Cortex of kidney (tissue), 1 donor: ENCODE results near the gene GPC2.
"Not testable (repeated sequence)": the region's sequence is repeated elsewhere in the genome, so short reads cannot be mapped to it uniquely, and the experiment has no call there.

Experiments
- DNase-seq: peaks from one replicate; lab custom pipeline; 2025; lab: John Stamatoyannopoulos, UW

Gene GPC2

DNA sequence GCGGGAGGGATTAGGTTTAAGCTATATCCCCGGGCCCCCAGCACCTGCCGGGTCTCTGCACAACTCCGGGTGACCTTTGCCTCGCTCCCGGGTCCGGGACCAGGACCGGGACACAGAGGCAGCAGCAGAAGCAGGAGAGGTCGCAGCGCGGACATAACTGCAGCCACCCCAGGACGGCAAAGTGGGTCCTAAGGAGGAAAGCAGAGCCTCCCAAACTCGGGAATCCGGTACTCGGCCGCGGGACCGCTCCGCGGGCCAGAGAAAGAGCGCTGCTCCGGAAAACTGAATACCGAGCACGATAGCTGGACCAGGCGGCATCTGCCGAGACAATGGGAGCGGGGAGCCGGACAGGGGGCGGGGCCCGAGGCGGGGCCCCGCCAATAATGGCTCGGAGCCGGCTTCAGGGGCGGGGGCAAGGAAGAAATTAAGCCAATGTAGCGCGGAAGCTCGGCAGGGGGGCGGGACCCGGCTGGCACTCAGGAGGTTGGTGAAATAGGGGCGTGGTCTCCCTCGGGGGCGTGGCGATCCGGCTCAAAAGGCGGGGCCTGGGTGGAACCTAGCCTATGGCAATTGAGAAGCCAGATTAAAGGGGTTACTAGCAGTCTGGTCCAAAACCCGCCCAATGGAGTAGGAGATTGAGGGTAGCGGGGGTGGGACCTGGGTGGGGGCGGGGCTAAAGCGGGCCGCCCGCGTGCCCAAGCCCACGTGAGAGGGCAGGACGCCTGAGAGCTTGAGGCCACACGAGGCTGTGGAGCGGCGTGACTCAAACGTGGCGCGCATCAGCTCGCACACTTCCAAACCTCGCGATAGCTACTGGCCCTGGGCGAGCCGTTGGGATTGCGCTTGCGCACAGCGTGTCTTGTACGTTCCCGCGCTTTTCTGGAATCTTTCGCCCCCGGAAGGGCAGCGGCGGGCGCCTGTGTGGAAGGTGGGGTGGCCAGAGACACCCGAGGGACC, at the start of gene GPC2, which contains the start of gene STAG3:
Gene GPC2, minus strand, starts transcription at position 337 of the 957 bp plus-strand sequence. Its CDS starts 182 bp downstream, at position 155.
Gene STAG3, plus strand, starts transcription at position 874 of the 957 bp plus-strand sequence. CDS start 2,639 bp downstream, outside the sequence.
- DNase-seq: no peak

GRCh38 chr7:100224891-100225290, 47.7 kb upstream of the GPC2 start:
- not testable (repeated sequence) for DNase-seq

DNA sequence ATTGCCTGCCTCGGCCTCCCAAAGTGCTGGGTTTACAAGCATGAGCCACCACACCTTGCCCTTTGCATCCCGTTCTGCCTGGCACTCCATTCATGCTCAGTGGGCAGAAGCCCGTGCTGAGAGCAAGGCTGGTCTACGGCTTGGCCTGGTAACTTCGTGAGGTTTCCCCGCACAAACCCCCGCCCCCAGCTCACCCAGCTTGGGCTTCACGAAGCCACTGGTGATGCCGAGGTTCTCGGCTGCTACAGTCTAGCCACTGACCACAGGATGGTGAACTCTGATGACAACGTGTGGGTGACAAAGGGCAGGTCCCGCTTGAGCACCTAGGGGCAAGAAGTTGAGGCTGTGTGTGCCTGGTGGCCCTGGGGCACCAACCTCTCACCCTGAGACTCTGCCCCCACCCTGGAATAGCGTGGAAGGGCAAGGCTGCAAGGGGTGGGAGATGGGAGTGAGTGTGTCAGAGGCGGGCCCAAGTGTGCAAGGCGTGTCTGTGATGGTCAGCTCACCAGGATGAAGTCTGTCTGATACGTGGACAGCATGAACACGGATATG, 46.3 kb upstream of the GPC2 start:
- not testable (repeated sequence) for DNase-seq

DNA sequence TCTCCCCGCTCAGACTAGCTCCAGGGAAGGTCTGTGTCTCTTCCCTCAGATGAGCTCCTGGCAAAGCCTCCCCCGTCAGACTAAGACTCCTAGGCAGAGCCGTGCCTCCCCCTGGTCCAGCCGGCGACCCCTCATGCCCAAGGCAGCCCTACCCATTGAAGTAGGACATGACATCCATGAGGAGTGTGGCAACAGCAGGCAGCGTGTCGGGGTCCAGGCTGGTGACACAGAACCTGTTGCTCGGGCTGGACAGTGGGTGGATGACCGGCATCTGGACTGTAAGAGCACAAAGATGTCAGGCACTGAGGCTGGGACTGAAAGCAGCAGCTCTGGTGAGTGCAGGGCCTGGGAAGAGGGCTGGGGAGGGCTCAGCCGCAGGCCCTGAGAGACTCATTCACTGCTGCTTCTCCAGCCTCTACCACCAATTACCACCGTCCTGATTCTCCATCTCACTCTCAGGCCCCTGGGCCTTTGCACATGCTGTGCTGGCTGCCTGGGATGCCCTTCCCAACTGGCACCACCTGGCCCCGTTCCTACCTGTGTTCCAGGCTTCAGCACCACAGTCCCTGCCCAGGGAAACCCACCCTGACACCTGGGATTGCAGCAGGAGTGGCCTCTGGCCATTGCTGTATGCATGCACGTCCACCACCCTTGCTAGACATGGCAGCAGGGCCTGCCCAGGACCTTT, 45.4 kb upstream of the GPC2 start:
- no peak for DNase-seq

GRCh38 chr7:100221767-100222444, 44.7 kb upstream of the GPC2 start:
- DNase-seq: no peak

DNA sequence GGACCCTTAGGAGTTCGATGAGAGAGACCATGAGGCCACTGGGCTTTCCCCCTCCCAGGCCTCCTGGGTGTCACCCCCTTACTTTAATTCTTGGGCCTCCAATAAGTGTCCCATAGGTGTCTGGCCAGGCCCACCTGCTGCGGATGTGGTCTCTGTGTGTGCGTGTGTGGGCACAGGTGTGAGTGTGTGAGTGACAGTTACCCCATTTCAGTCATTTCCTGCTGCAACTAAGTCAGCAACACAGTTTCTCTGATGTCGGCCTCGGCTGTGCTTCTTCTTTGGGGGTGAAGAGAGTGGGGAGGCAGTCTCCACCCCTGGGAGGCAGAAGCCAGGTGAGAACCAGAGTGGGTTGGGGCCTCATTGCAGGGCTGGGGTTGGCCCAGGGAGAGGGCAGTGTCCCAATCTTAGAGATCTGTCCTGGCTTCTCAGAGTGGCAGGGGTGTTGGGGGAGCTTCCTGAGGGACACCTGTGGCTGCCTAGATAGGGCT, 44.1 kb upstream of the GPC2 start:
- DNase-seq: no peak

GRCh38 chr7:100220586-100221230, 43.5 kb upstream of the GPC2 start:
- DNase-seq: no peak

GRCh38 chr7:100219801-100220585, 42.8 kb upstream of the GPC2 start, which contains the start of gene PVRIG:
TSS of gene PVRIG (plus strand) at chr7:100219949. CDS start at chr7:100219971, 22 bp downstream.
- DNase-seq: not testable (repeated sequence)

DNA sequence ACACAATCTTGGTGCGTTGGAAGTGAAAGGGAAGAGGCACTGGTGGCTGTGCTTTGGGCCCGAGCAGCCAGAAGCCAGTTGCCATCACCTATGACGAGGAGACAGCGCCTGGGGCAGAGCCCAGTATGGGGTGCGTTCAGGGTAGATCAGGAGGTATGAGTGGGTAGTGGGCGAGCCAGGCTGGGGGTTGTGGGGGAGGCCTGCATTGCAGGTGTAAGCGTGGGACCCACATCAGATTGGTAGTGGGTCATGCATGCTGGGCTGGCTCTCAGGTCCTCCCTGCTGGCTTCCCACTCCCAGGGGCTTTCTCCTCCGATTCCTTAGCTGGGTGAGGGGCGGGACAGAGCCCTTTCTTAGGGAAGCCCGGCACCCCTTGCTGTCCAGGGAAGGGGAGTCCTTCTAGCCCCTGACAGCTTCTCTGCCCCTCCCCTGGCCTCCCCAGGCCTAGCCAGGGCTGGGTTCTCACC, 42.1 kb upstream of the GPC2 start:
- DNase-seq: no peak

GRCh38 chr7:100217934-100218333, 40.8 kb upstream of the GPC2 start:
- not testable (repeated sequence) for DNase-seq

DNA sequence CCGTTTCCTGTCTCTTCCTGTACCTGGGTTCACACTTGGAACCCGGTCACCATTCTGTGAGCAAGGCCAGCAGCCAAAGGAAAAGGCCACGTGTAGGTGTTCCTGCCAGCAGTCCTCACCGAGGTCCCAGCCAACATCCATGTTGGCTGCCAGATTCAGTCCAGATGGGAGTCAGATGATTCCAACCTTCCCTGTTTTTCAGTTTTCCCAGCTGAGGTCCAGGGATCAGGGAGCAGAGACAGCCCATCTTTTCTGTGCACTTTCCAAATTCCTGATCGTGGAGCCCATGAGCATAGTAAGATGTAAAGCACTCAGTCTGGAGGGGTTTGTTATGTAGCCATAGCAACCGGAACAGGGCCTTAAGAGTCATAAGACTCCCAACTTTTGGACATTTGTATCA, 38.7 kb upstream of the GPC2 start:
- DNase-seq: no peak

GRCh38 chr7:100214356-100214755, 37.2 kb upstream of the GPC2 start:
- not testable (repeated sequence) for DNase-seq

DNA sequence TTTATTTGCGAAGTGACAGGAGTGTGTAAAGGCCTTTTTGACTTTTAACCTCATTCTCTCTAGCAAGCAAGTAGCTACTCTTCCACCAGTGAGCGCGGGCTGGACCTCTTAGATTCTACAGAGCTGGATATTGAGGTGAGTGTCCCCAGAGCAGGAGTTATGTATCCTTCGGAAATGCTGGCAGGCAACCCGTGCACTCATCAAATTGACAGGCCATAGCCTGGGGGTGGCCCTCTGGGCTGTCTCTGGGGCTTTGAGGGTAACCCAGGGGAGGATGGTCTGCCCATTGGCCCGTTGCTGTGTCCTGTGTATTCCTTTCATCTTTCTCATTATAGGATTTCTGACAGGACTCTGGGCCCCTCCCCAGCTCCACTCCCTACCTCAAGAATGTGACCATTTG, 36.5 kb upstream of the GPC2 start:
- DNase-seq: no peak

- DNase-seq: no peak
Measured at GRCh38 chr7:100212631-100213286, 35.6 kb upstream of the GPC2 start.

- no peak for DNase-seq
Measured at GRCh38 chr7:100211342-100211780, 34.2 kb upstream of the GPC2 start.

DNA sequence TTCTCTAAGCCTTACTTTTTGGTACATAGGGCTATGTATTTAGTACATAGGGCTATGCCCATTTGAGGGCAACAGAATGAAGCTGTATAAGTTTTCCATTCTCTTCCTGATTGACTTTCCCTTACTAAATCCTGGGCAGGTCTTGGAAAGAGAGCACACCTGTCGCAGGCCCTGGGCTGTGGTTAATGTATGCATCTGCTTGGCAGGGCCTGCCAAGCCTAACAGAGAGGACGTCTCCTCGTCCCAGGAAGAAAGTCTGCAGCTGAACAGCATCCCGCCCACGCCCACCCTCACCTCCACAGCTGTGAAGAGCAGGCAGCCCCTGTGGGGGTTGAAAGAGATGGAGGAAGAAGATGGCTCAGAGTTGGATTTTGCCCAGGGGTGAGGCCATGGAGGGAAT, 33.6 kb upstream of the GPC2 start:
- DNase-seq: no peak

DNA sequence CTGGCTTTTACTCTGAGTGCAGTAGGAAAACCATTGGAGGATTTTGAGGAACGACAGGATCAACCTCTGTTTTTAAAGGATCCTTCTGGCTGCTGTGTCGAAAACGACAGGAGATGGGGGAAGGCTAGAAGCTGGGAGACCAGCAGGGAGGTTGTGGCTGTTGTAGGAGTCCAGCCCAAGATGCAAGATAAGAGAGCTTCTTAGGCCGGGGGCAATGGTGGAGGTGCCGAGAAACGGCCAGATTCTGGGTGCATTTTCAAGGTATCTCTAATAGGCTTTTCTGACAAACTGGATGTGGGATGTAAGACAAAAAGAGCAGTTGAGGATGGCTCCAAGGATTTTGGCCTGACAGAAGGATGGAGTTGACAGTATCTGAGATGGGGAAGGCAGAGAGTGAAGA, 32.3 kb upstream of the GPC2 start:
- no peak for DNase-seq

DNA sequence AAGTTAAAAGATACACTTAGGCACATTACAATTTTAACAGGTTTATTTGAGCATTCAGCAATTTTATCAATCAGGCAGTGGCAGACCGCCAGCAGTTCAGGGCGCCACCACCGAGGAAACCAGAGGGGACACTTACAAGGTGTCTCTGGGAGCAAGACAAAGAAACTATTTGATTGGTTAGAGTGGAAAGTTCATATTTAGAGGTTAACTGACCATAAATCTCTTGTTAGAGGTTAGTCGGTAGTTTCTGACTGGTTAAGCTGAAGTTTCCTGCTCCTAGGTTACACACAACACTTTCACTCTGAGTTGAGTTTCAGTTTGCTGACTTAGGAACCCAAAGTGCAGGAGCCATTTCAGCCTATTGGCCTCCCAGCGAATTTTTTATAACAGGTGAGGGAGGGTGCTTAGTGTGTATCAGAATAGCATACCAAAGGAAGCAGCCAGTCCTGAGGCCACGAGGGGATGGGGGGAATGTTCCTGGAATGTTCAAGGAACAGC, 31.8 kb upstream of the GPC2 start:
- no peak for DNase-seq

GRCh38 chr7:100204454-100204853, 27.3 kb upstream of the GPC2 start:
- no peak for DNase-seq
